RCC 7860 (cell line): Measurements from ENCODE around the gene NLRP6.
"Not testable (repeated sequence)": the region's sequence is repeated elsewhere in the genome, so short reads cannot be mapped to it uniquely, and the experiment has no call there.

Experiments used
- DNase-seq: peaks from one replicate; pipeline ENCODE4 v3.0.0-alpha.2; 2015; ENCODE audit warnings: low spot score
- FAIRE-seq: peaks from 2 replicates; lab custom pipeline; 2012; peaks lifted over from hg19 to GRCh38; lab: Jason Lieb, UNC

NLRP6 gene

GRCh38 chr11:306645-307371, 28.6 kb downstream of the NLRP6 start:
- DNase-seq (no peak), FAIRE-seq (no peak)

DNA sequence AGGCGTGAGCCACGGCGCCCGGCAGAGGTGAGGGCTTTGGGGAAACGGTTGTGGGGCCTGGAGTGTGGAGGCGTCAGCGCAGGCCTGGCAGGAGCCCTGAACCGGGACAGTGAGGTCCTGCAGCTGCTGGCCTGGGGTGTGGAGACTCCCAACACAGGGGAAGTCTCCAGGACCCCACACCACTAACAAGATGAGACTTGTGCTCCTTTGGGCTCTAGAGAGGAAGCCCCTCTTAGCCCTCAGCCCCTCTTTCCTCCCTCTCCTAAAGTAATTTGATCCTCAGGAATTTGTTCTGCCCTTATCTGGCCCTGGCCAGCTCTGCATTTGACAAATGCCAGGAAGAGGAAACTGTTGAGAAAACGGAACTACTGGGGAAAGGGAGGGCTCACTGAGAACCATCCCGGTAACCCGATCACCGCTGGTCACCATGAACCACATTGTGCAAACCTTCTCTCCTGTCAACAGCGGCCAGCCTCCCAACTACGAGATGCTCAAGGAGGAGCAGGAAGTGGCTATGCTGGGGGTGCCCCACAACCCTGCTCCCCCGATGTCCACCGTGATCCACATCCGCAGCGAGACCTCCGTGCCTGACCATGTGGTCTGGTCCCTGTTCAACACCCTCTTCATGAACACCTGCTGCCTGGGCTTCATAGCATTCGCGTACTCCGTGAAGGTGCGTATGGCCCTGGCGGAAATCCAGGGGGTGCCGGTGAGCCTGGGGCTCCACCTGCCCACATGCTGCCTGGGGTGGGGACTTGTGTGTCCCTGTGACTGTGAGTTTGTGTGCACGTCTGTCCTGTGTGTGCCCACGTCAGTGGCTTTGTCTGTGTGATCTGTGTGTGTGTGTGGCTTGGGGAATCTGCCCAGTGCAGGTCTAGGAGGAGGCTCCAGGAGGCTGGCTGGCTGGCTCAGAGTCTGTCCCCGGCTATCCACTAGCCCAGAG, 29.8 kb downstream of the NLRP6 start, which contains the start of gene IFITM2:
Gene IFITM2 (plus strand): TSS at position 51 of the 943 bp plus-strand sequence. CDS start 377 bp downstream, at position 428.
- FAIRE-seq = not testable (repeated sequence)
- DNase-seq = peak; percentile 21

DNA sequence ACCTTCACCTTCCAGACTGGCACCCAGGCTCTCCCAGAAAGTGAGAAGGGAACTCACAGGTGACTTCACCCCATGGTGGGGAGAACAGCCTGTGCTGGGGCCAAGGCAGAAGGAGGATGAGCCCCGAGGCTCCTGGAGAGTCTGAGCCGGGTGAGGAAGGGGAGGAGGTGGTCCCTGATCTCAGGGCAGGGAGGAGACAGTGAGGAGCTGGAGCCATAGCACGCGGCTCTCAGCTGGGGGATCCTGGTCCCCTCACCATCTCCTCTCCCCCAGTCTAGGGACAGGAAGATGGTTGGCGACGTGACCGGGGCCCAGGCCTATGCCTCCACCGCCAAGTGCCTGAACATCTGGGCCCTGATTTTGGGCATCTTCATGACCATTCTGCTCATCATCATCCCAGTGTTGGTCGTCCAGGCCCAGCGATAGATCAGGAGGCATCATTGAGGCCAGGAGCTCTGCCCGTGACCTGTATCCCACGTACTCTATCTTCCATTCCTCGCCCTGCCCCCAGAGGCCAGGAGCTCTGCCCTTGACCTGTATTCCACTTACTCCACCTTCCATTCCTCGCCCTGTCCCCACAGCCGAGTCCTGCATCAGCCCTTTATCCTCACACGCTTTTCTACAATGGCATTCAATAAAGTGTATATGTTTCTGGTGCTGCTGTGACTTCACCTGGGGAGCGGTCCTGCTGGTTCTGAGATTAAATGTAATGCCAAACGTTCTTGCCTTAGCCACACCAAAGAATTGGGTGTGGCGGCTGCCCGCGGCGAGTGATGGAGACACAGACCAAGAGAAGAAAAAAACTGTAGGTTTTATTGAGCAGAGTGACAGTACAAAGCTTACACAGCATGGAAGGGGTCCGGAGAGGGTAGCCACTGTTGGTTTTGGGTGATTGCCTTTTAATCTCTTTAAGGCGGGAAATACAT, 30.8 kb downstream of the NLRP6 start:
- FAIRE-seq, DNase-seq: not testable (repeated sequence)

- DNase-seq, FAIRE-seq: not testable (repeated sequence)
These were observed 31.9 kb downstream of the NLRP6 start for GRCh38 chr11:309979-310572.

DNA sequence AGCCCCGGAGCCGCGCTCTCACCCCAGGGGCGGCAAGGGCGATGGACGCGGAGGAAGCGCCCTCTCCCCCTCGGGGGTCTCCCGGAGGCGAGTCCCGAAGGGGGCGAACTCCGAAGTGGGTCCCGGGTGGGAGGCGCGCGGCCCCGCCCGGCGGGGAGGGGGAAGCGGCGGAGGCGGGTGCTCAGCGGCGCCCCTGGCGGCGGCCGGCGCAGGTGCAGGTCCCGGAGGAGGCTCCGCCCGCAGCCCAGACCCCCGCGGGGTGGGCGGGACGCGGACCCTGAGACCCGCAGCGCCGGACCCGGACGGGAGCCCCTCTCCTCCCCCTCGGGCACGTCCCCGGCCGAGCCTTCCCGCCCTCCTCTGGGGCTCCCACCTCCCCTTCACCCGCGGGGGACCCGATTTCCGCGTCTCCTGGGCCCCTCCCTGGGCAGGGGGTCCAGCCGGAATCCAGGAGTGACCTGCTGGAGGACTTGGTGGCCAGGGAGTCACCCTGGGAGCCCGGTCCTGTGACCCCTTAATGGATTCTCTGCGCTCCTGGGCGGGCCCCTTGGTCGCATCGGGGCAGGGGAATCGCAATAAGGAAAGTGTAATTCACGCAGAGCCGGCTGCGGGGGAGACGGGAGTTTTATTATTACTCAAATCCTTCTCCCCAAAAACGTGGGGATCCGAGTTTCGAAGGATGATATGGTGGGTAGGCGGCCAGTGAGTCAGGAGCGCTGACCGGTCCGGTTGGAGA, 33.0 kb downstream of the NLRP6 start:
- not testable (repeated sequence) for DNase-seq, FAIRE-seq

GRCh38 chr11:312092-312816, 34.0 kb downstream of the NLRP6 start:
- DNase-seq (no peak), FAIRE-seq (no peak)

GRCh38 chr11:313304-313786, 35.1 kb downstream of the NLRP6 start:
- FAIRE-seq (no peak), DNase-seq (no peak)

- DNase-seq = no peak
- FAIRE-seq = no peak
These were observed 35.8 kb downstream of the NLRP6 start, which contains the start of gene IFITM1 for GRCh38 chr11:313787-314553. Gene IFITM1 (plus strand): TSS chr11:314040. CDS start chr11:314171, 131 bp downstream.

- FAIRE-seq, DNase-seq: not testable (repeated sequence)
These were observed 36.3 kb downstream of the NLRP6 start for GRCh38 chr11:314554-314875.

DNA sequence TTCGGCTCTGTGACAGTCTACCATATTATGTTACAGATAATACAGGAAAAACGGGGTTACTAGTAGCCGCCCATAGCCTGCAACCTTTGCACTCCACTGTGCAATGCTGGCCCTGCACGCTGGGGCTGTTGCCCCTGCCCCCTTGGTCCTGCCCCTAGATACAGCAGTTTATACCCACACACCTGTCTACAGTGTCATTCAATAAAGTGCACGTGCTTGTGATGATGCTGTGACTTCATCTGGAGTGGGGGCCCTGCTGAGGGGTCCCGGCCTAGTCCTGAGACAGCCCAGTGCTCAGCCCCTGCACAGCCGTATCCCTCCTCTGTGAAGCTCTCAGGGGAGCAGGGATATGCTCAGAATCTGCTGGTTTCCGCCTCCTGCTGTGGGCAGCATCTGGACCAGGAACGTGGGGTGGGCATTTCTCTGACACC, 36.9 kb downstream of the NLRP6 start:
- DNase-seq = no peak
- no peak for FAIRE-seq

DNA sequence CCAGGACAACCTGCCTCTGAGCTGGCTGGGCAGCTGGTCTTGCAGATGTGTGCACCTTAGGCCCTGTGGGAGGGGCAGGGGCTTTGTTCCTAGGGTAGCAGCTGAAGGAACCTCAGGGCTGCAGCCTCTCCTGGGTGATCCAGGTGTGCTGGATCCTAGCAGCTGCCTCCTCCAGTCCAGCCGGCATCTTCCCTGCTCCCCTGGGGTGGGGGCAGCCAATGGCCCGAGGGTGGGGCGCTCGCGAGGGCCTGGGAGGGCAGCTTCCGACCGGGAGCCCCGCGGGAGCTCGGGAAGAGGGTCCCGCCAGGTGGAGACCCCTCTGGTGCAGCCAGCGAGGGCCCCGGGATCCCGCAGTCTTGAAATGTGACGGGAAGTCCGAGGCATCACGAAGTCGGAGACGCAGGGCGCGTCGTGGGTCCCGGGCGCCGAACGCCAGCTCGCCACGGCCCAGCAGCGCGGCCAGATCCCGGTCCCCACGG, 37.3 kb downstream of the NLRP6 start:
- DNase-seq (no peak), FAIRE-seq (no peak)

- FAIRE-seq = no peak
- no peak for DNase-seq
These were observed 38.0 kb downstream of the NLRP6 start for GRCh38 chr11:316031-316701.

- FAIRE-seq = no peak
- DNase-seq = no peak
These were observed 38.7 kb downstream of the NLRP6 start for GRCh38 chr11:316891-317301.

DNA sequence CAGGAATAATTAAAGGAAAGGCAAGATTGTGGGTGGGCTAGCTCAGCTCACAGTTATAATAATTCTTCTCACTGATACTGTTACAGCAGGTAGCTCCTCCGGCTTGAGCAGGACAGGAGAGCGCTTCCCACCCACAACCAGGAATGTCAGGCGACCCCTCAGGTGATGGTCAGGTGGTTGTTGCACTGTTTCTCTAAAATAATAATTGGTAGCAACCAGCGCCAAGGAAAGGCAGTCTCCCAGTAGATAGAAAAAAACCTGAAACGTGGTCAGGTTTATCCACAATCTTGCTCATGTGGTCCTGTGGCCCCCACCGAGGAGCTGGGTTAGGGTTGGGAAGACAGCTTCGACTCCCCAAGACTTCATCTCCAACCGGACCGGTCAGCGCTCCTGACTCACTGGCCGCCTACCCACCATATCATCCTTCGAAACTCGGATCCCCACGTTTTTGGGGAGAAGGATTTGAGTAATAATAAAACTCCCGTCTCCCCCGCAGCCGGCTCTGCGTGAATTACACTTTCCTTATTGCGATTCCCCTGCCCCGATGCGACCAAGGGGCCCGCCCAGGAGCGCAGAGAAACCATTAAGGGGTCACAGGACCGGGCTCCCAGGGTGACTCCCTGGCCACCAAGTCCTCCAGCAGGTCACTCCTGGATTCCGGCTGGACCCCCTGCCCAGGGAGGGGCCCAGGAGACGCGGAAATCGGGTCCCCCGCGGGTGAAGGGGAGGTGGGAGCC, 39.6 kb downstream of the NLRP6 start:
- DNase-seq, FAIRE-seq: not testable (repeated sequence)

GRCh38 chr11:318405-319120, 40.4 kb downstream of the NLRP6 start:
- not testable (repeated sequence) for FAIRE-seq, DNase-seq
